SKM-1 treated with dmso at 0.1 percent for 144 hours (cell line): ENCODE measurements around the gene ZYG11A.
"Not testable (repeated sequence)": the region's sequence is repeated elsewhere in the genome, so short reads cannot be mapped to it uniquely, and the experiment has no call there.

ENCODE experiments used
- DNase-seq: peaks from one replicate; lab custom pipeline; 2025; ENCODE audit not compliant: unreplicated experiment; lab: John Stamatoyannopoulos, UW

The ZYG11A gene

DNA sequence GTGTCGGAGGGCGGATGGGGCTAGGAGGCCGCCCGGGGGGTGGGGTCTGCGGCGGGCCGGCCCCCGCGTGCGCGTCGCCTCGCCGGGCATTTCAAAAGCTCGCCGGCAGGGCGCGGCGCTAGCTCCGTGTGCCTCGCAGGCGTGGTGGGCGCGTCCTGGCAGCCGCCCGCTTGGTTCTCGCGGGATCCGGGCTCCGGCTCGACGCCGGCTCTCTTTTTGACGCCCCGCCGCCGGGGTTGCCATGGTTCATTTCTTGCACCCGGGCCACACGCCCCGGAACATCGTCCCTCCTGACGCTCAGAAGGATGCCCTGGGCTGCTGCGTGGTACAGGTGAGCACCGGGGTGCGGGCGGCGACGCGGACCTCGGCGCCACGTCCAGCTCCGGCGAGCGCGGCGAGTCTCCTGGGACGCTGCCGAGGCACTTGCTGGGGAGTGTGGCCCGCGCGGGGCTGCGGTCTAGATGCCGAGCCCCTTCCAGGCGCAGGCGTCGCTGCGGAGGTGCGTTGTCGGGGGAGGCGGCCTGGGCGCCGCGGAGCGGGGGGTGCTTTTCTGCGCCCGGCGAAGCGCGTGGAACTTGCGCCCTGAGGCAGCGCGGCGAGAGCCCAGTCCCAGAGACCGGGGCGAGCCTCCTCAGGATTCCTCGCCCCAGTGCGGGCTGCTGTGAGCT, at the start of gene ZYG11A:
TSS of gene ZYG11A (plus strand) at position 118 of the 668 bp plus-strand sequence. CDS start at position 242, 124 bp downstream.
- DNase-seq = peak; percentile 85

DNA sequence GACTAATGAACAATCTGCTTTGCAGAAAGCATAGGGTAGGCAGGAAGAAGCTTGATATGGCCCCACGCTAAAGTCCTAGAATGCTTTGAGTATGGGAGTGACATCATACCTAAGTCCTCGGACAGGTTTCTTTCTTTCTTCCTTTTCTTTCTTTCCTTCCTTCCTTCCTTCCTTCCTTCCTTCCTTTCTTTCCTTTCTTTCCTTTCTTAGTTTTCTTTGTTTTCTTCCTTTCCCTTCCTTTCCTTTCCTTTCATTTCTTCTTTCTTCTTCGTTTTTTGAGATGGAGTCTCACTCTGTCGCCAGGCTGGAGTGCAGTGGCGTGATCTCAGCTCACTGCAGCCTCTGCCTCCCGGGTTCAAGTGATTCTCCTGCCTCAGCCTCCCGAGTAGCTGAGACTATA, 48.8 kb upstream of the ZYG11A start:
- DNase-seq = not testable (repeated sequence)

DNA sequence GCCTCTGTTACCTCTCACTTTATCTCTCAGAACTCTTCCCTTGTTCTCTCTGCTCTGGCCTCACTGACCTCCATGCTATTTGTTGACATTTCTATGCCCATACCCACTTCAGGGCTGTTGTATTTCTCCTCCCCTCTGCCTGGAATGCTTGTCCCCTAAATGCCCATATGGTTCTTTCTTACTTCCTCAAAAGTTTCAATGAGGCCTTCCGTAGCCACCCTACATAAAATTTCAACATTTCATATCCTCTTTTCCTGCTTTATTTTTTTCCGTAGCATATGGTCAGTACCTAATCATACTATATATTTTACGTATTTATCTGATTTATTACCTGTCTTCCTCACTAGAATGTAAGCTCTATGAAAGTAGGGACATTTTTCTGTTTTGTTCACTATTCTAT, 47.1 kb upstream of the ZYG11A start:
- DNase-seq = peak; percentile 34

DNA sequence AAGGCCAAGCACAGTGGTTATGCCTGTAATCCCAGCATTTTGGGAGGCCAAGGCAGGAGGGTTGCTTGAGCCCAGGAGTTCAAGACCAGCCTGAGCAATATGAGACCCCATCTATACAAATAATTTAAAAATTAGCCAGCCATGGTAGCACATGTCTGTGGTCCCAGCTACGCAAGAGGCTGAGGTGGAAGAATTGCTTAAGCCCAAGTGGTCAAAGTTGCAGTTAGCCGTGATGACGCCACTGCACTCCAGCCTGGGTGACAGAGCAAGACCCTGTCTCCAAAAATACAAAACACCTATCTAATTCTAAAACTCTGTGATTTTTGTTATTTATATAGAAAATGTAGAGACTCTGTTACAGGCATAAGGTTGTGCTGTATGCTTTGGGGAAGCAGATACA, 44.2 kb upstream of the ZYG11A start:
- DNase-seq = peak; percentile 33

DNA sequence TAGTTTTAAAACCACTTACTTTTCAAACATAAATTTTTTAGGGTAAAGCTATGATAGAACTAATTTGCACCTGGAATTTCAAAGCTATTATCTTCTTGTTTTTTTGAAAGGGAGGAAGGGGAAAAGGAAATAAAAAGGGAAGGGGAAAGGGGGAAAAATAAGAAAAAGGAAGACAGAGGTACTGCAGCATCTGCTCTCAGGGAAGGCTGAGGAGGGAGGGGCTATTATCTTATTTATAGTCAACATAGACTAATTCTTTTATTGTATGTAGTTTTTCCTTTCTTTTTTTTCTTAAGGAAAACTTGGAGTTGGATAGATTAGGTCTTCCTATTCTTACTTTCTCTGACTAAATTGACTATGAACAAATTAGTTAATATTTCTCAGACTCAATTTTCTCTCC, 41.5 kb upstream of the ZYG11A start:
- no peak for DNase-seq

DNA sequence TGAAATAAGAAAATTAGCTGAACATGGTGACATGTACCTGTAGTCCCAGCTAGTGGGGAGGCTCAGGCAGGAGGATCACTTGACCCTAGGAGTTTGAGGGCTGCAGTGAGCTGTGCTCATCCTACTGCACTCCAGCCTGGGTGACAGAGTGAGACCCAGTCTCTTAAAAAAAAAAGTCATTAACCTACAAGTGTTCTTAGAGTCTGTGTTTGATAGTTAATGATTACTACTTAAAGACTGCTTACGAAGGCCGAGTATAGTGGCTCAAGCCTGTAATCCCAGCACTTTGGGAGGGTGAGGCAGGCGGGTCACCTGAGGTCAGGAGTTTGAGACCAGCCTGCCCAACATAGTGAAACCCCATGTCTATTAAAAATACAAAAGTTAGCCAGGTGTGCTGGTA, 38.5 kb upstream of the ZYG11A start:
- DNase-seq = not testable (repeated sequence)

DNA sequence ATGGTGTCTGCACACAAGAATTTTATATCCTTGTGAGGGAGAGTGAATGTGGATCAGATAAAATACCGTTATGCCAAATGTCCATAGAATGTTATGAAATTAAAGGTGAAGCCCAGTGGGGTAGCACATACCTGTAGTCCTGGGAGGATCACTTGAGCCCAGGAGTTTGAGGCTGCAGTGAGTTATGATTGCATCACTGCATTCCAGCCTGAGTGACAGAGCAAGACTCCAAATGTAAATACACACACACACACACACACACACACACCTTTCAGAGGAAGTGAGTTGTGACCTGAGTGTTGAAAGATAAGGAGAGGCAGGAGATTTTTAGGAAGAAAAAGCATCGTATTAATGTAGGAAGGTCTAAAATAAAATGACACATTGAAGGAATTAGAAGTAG, 28.1 kb upstream of the ZYG11A start:
- no peak for DNase-seq

DNA sequence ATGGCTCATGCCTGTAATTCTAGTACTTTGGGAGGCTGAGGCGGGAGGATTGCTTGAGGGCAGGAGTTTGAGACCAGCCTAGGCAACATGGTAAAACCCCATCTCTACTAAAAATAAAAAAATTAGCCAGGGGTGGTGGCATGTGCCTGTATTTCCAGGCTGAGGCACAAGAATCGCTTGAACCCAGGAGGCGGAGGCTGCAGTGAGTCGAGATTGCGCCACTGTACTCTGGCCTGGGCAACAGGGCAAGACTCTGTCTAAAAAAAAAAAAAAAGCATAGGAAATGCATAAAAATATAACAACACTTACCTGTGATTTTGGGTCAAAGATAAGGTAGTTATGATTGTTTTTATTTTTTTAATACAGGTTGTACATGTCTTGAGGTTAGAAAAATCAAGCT, 21.7 kb upstream of the ZYG11A start:
- DNase-seq = not testable (repeated sequence)

DNA sequence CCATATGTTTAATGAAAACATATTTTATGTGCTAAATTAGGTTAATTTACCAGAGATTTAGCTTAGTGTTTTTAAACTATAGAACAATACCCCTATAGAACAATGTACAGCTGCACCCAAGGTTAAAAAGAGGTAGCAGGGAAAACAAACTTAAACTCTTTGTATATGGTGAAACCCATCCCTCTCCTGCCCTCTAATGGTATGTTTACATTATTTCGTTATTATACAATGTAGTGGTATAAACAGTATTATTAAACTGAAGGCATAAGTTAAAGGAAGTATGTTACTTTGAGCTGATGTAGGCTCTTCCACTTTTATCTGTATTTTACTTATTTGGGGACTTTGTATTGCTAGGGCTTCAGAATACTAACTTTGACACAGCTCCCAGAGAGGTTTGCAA, 16.7 kb upstream of the ZYG11A start:
- no peak for DNase-seq

DNA sequence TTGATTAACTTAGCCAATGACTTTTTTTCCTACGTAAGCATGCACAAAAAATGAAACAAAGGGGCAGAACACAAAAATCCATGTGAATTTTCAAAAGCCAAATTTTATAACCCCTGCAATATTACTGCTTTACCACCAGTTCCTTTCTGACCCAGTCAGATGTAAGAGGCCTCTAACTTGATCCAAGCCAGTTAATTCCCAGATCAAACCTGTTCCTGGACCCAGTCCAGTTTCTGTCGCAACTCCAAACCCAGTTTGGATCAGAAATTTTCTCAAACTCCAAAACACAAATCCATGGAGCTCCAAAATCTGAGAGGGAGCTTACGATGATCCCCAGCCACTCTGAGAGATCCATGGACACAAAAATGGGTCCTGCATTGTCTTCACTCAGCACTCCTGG, 7.8 kb upstream of the ZYG11A start:
- DNase-seq = no peak

DNA sequence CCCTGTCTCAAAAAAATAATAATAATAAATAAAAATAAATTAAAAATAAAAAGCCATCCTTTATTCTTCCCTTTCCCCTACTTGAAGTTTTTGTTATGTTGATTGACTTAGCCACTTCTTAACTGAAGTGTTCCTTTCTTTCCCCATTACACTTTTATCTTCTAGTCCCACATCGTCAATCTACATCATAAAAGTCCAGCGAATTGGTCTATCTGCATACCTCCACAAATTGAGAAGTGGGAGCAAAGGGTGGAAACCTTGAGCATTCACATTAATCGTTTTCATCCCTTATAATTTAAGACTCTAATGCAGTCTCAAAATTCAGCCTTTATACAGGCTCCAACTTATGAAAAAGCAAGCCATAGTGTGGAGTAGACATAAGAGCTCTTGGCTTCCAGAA, 6.5 kb upstream of the ZYG11A start:
- DNase-seq = no peak

DNA sequence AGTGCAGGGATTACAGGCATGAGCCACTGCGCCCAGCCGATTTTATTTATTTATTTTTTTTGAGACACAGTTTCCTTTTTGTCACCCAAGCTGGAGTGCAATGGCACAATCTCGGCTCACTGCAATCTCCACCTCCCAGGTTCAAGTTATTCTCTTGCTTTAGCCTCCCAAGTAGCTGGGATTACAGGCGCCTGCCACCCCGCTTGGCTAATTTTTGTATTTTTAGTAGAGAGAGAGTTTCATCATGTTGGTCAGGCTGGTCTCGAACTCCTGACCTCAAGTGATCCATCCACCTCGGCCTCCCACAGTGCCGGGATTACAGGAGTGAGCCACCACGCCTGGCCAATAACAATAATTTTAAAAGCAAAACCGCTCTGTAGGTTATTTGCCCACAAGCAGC, 3.4 kb upstream of the ZYG11A start:
- not testable (repeated sequence) for DNase-seq

DNA sequence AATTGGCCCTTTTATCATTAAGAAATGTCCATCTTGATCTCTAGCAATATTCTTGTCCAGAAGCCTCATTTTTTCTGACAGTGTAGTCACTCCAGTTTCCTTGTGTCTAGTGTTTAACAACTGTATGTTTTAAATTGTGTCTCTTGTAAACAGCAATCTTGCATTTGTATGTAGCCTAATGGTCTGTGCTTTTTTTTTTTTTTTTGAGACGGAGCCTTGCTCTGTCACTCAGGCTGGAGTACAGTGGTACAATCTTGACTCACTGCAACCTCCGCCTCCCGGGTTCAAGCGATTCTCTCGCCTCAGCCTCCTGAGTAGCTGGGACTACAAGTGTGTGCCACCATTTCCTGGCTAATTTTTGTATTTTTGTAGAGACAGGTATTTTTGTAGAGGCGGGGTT, 2.6 kb downstream of the ZYG11A start:
- not testable (repeated sequence) for DNase-seq

DNA sequence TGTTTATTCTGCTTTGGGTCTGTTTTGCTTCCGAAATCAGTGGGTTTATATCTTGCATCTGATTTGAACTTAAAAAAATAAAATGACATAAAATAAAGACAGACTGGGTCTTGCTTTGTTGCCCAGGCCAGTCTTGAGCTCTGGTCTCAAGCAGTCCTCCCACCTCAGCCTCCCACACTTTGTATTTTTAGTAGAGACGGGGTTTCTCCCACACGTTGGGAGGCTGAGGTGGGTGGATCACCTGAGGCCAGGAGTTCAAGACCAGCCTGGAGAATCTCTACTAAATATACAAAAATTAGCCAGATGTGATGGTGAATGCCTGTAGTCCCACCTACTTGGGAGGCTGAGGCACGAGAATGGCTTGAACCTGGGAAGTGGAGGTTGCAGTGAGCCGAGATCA, 5.9 kb downstream of the ZYG11A start:
- no peak for DNase-seq

DNA sequence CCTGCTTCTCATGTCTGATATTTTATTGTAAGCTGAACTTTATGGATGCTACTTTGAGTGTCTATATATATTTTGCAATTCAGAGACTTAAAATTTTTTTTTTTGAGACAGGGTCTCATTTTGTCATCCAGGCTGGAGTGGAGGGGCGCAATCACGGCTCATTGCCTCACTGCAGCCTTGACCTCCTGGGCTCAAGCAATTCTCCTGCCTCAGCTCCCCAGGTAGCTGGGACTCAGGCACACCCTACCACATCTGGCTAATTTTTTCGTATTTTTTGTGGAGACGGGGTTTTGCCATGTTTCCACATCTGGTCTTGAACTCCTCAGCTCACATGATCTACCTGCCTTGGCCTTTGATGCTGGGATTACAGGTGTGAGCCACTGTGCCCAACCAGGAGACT, 8.4 kb downstream of the ZYG11A start:
- DNase-seq = no peak

DNA sequence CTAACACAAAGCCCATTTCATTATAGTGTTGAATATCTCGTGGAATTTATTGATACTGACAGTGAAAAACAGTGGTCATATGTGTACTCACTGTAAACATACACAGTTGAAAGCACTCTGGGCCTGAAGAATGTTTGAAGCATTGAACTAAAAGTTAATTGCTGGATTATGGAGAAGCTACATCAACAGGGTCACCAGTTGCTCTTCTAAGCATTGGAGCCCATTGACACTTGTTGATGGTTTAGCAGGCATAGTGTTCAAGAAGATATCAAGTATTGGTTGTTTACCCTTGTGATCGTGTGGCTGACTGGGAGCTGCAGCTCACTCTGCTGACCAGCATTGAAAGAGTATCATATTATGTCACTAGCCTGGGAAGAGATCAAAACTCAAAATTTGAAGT, 10.3 kb downstream of the ZYG11A start:
- DNase-seq = no peak

DNA sequence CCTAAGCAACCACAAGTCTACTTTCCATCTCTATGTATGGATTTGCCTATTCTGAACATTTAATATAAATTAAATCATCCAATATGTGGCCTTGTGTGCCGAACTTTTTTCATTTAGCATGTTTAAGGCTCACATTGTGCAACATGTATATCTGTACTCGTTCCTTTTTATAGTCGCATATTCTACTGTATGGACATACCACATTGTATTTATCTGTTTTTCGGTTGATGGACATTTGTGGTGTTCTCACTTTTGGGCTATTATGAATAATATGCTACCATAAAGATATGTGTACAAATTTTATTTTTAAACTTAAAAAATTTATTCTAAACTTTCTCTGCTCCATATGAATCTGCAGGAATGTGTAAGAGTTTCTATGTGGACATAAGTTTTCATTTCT, 13.0 kb downstream of the ZYG11A start:
- DNase-seq = no peak

DNA sequence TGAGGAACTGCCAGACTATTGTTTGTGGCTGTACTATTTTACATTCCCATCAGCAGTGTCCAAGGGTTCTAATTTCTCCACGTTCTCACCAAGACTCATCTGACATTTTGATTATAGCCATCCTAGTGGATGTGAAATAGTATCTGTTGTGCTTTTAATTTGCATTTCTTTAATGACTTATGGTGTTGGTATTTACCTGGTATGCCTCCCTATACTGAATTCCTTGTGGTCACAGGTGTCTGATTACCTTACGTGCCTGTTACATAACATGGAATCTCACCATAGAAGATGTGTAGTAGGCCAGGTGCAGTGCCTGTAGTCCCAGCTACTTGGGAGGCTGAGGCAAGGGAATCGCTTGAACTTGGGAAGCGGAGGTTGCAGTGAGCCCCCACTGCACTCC, 13.5 kb downstream of the ZYG11A start:
- DNase-seq = no peak

DNA sequence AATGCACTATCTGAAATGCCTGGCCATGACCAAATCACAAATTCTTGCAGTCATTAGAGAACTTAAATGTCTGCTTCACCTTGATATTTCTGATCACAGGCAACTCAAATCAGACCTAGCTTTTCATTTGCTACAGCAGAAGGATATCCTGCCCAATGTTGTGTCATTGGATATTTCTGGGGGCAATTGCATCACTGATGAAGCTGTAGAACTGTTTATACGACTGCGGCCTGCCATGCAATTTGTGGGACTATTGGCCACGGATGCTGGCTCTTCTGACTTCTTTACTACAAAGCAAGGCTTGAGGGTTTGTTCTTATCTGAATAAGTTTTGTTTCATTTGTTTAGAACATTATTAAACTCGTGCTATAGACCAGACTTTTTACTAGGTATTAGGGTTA, 14.9 kb downstream of the ZYG11A start:
- DNase-seq = no peak

DNA sequence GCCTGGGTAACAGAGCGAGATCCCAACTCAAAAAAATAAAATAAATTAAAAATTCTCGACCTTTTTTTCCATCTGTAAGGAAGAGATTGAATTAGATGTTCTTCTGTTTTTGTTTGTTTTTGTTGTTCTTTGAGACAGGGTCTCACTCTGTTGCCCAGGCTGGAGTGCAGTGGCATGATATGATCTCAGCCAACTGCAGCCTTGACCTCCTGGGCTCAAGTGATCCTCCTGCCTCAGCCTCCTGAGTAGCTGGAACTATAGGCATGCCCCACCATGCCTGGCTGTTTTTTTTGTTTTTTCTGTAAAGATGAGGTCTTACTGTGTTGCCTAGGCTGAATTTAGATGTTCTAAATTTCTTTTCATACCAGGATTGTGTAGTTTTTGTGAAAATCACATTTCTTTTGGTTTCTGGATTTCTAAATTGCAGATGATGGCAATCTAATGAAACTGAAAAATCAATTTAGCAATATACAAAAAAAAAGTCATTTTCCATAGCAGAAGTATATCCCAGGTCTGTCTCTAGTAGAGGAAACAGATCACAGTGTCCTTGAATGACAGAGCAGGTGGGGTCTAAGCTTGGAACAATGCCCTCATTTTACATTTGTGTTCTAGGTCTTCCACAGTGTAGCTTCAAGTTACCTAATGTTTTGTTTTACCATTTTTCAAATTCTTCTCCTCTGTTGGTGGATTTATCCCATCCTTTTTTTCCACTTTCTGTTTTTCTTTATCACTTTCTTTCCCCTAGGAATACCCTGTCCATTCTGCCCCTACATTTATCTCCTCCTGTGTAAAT, 20.3 kb downstream of the ZYG11A start:
- no peak for DNase-seq

DNA sequence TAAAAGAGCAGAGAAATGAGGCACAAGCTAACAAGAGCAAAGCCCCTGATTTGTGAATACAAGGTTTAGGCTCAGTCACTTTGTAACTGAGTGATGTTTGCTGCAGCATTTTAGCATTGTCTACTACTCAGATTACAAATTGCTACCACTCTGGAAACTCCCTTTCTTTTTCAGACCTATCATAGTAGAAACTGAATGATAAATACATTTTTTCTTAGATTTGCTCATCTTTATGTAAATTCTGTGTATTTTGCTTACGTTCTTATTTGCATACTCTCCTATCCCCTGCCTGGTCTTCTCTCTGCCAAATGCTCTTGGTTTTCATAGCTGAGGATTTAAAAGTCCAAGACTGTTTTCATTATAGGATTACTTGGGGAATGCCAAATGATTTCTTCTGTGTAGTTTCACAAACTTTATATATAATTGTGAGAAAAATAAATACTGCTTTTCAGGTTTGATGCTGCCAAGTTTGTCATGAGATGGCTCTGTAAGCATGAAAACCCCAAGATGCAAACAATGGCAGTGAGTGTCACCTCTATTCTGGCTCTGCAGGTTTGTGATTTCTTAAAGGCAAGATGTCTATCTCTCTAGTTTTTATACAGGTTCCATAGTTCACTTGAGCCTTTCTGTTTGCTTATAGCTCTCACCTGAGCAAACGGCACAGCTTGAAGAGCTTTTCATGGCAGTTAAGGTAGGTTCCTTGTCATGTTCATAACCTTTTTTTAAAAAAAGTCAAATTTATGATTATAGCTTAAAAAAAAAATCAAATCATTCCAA, 24.7 kb downstream of the ZYG11A start:
- no peak for DNase-seq

DNA sequence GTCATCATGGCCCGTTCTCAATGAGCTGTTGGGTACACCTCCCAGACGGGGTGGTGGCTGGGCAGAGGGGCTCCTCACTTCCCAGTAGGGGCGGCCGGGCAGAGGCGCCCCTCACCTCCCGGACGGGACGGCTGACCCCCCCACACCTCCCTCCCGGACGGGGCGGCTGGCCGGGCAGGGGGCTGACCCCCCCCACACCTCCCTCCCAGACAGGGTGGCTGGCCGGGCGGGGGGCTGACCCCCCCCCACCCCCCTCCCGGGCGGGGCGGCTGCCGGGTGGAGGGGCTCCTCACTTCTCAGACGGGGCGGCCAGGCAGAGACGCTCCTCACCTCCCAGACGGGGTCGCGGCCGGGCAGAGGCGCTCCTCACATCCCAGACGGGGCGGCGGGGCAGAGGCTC, 27.2 kb downstream of the ZYG11A start:
- DNase-seq = not testable (repeated sequence)
